GM12891 (cell line): ENCODE measurements around the gene DNAJC18.

Experiments
- POLR2A ChIP-seq: IDR thresholded peaks from 2 replicates; pipeline ENCODE4 v1.6.1; 2011; ENCODE audit warnings: low read depth, low read length, control low read depth
- POLR2AphosphoS5 ChIP-seq: IDR thresholded peaks from 2 replicates; pipeline ENCODE4 v1.6.1; 2011; ENCODE audit warnings: low read depth, low read length, control low read depth
- POU2F2 ChIP-seq: IDR thresholded peaks from 2 replicates; pipeline ENCODE4 v1.6.1; 2011; ENCODE audit warnings: low read depth, mild to moderate bottlenecking, control low read depth, low read length, moderate library complexity
- SPI1 ChIP-seq: IDR thresholded peaks from 2 replicates; pipeline ENCODE4 v1.6.1; 2011; ENCODE audit warnings: low read depth, low read length, control low read depth
- TAF1 ChIP-seq: IDR thresholded peaks from 2 replicates; pipeline ENCODE4 v1.6.1; 2011; ENCODE audit warnings: low read depth, low read length, control low read depth

DNA sequence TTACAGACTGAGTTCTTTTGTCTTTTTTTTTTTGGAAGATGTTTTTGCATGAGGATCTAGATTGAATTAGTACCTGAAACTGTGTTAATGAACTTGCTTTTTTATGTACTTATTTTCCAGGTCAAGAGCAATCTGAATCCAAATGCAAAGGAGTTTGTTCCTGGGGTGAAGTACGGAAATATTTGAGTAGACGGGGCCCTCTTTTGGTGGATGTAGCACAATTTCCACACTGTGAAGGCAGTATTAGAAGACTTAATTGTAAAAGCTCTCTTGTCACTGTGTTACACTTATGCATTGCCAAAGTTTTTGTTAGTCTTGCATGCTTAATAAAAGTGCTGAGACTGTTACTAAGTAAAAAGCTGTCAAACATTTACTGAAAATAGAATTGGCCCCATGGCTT is 70.7 kb downstream of the DNAJC18 start:
- TF ChIP-seq TAF1, result no peak
- no peak for TF ChIP-seq POLR2AphosphoS5
- TF ChIP-seq POLR2A, result no peak
- TF ChIP-seq SPI1, result no peak
- no peak for TF ChIP-seq POU2F2
